Measurements from ENCODE around the gene TBC1D3C.
"Not testable (repeated sequence)": the region's sequence is repeated elsewhere in the genome, so short reads cannot be mapped to it uniquely, and the experiment has no call there.

TBC1D3C gene

DNA sequence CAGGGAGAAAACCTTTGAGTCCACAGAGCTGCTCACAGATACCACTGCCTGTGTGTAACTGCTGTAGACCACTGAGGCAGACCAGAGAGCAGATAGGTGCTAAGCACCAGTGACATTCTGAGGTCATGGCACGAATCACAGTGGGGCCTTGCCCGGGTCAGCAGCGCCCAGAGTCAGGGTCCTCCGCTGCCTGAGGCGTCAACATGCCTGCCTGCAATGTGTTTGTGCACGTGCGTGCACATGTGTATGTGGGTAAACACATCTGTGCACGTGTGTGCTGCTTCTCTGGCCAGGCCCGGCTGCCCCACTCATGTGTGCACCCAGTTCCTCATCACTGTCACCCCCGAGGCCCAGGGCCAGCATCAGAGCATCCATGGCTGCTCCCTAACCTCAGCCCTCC lies at the start of gene TBC1D3C:
Gene TBC1D3C, minus strand, starts transcription at position 101 of the 400 bp plus-strand sequence. CDS start 1,568 bp downstream, outside the sequence.
- in situ Hi-C loops (cut with MboI; ENCODE audit: low pct_unique_long_range_greater_than_20kb, low sequenced_read_pairs, unreplicated experiment); DNase-seq (ENCODE audit: low spot score): not testable (repeated sequence)

DNA sequence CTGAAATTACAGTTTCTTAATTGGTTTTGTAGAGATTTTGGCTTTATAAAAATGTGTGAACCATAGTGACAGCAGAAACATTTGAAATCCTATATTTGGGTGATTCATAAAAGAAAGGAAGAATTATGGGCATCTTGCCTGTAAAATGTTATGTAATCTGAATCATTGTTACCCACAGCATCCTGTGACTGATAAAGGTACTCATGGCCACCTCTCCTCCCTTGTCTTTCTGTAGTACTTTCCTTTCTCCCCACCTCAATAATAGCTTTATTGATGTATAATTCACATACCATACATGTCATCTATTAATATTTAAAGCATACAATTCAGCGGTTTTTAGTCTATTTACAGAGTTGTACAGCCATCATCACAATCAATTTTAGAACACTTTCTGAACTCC lies 30.8 kb upstream of the TBC1D3C start:
- in situ Hi-C loops (cut with MboI; ENCODE audit: low pct_unique_long_range_greater_than_20kb, low sequenced_read_pairs, unreplicated experiment); DNase-seq (ENCODE audit: low spot score): not testable (repeated sequence)

DNA sequence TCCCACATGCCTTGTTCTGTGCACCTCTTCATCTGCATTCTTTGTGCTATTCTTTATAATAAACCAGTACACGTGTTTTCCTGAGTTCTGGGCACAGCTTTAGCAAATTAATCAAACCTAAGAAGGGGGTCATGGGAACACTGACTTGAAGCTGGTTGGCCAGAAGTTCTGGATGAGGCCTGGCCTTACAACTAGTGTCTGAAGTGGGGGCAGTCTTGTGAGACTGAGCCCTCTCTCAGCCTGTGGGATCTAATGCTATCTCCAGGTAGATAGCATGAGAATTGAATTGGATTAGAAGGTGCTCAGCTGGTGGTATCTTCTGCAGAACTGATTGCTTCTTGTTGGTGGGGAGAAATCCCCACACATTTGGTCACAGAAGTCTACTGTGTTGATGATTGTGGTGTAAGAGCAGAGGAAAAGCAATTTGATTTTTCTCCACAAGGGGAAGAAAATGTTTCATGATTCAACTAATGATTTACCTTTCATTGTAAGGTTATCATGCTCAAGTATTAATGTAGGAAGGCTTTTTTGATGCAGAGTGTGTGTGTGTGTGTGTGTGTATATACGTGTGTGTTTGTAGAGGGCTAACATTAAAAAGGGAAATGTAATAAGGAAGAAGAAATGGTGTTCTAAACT lies 25.7 kb upstream of the TBC1D3C start:
- in situ Hi-C loops (cut with MboI; ENCODE audit: low pct_unique_long_range_greater_than_20kb, low sequenced_read_pairs, unreplicated experiment); DNase-seq (ENCODE audit: low spot score): not testable (repeated sequence)

DNA sequence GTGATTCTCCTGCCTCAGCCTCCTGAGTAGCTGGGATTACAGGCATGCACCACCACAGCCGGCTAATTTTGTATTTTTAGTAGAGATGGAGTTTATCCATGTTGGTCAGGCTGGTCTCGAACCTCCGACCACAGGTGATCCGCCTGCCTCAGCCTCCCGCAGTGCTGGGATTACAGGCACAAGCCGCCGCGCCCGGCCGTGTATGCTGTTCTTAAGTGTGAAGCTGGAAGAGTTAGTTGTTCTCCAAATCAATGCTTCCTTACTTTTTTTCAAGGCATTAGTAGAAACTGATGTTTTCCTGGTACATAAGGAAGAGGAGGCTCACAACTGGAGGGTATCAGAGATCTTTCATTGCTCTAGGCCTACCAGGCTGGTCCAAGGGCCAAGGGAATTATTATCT lies 19.7 kb upstream of the TBC1D3C start:
- in situ Hi-C loops (cut with MboI; ENCODE audit: low pct_unique_long_range_greater_than_20kb, low sequenced_read_pairs, unreplicated experiment); DNase-seq (ENCODE audit: low spot score): not testable (repeated sequence)

DNA sequence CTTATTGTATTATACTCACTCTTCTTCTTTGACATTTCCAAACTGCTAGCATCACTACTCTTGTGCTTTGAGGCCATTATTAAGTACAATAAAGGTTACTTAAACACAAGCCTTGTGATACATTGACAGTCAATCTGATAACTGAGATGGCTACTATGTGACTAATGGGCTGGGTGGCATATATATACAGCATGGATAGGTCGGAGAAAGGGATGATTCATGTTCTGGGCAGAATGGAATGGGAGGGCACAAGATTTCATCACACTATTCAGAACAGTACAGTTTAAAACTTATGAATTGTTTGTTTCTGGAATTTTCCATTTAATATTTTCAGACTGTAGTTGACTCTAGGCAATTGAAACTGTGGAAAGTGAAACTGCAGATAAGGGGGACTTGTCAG lies 18.9 kb upstream of the TBC1D3C start:
- DNase-seq (ENCODE audit: low spot score); in situ Hi-C loops (cut with MboI; ENCODE audit: low pct_unique_long_range_greater_than_20kb, low sequenced_read_pairs, unreplicated experiment): not testable (repeated sequence)
